ENCODE data around the gene CDH8.
"Not testable (repeated sequence)": the region's sequence is repeated elsewhere in the genome, so short reads cannot be mapped to it uniquely, and the experiment has no call there.

Gene CDH8

GRCh38 chr16:61791464-61791863 lies 244.8 kb downstream of the CDH8 start:
- Histone ChIP-seq H3K9ac (ENCODE audit: low read length) (no peak overlapping the region), H3K27ac (ENCODE audit: low read depth, low read length) (no peak overlapping the region), H3K27me3 (ENCODE audit: control insufficient read depth, insufficient read depth, low read length) (no peaks in the 10 kb centered on the region), H3K36me3 (ENCODE audit: control insufficient read depth, insufficient read depth, low read length) (no peaks in the 10 kb centered on the region), H3K4me3 (ENCODE audit: low read length) (no peak overlapping the region), H3K4me1 (ENCODE audit: control insufficient read depth, insufficient read depth, low read length) (no peaks in the 10 kb centered on the region)

DNA sequence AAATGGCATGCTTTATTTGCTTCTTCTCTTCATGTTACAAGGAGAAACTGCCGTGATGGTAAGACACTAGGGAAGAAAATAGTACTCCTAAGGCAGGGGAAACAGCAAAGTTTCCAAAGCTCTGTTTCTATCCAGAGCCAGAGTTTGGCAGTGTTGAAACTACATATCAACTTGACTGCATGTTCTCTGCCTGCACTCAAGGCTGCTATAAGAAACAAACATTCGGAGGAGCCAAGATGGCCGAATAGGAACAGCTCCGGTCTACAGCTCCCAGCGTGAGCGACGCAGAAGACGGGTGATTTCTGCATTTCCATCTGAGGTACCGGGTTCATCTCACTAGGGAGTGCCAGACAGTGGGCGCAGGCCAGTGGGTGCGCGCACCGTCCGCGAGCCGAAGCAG lies 254.4 kb downstream of the CDH8 start:
- H3K36me3 ChIP-seq (ENCODE audit: control insufficient read depth, insufficient read depth, low read length); H3K4me3 ChIP-seq (ENCODE audit: low read length); H3K9ac ChIP-seq (ENCODE audit: low read length); H3K4me1 ChIP-seq (ENCODE audit: control insufficient read depth, insufficient read depth, low read length); H3K27ac ChIP-seq (ENCODE audit: low read depth, low read length); H3K27me3 ChIP-seq (ENCODE audit: control insufficient read depth, insufficient read depth, low read length): not testable (repeated sequence)

GRCh38 chr16:61780161-61780560 lies 256.1 kb downstream of the CDH8 start:
- Histone ChIP-seq H3K27ac (ENCODE audit: low read depth, low read length) (no peak overlapping the region), H3K4me3 (ENCODE audit: low read length) (no peak overlapping the region), H3K9ac (ENCODE audit: low read length) (no peak overlapping the region), H3K27me3 (ENCODE audit: control insufficient read depth, insufficient read depth, low read length) (no peaks in the 10 kb centered on the region), H3K36me3 (ENCODE audit: control insufficient read depth, insufficient read depth, low read length) (no peaks in the 10 kb centered on the region), H3K4me1 (ENCODE audit: control insufficient read depth, insufficient read depth, low read length) (no peaks in the 10 kb centered on the region)

DNA sequence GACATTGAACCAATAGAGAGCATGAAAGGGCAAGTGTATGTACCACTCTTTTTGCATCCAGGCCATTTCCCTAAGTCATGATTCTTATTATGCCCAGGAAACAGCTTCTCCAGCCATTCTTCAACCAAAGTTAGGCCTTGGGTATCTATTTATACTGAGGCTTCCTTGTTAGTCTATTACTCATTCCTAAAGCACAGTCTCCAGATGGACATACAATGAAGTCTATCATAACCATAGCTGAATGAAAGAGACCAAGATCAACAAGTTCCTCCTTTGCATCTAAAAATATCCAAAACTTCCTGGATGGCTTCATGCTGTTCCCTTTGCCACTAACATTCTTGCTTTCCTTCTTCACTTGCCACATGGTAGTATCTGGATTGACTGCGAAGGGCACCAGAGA lies 265.9 kb downstream of the CDH8 start:
- Histone ChIP-seq H3K4me1 (ENCODE audit: control insufficient read depth, insufficient read depth, low read length) (no peaks in the 10 kb centered on the region), H3K4me3 (ENCODE audit: low read length) (no peak overlapping the region), H3K36me3 (ENCODE audit: control insufficient read depth, insufficient read depth, low read length) (no peaks in the 10 kb centered on the region), H3K27ac (ENCODE audit: low read depth, low read length) (no peak overlapping the region), H3K9ac (ENCODE audit: low read length) (no peak overlapping the region), H3K27me3 (ENCODE audit: control insufficient read depth, insufficient read depth, low read length) (no peaks in the 10 kb centered on the region)

- H3K27ac ChIP-seq (ENCODE audit: low read depth, low read length): no peak overlapping the region
- no peaks in the 10 kb centered on the region for H3K4me1 ChIP-seq (ENCODE audit: control insufficient read depth, insufficient read depth, low read length)
- no peak overlapping the region for H3K9ac ChIP-seq (ENCODE audit: low read length)
- no peaks in the 10 kb centered on the region for H3K36me3 ChIP-seq (ENCODE audit: control insufficient read depth, insufficient read depth, low read length)
- H3K27me3 ChIP-seq (ENCODE audit: control insufficient read depth, insufficient read depth, low read length): no peaks in the 10 kb centered on the region
- no peak overlapping the region for H3K4me3 ChIP-seq (ENCODE audit: low read length)
These were observed 272.2 kb downstream of the CDH8 start for GRCh38 chr16:61763991-61764390.

DNA sequence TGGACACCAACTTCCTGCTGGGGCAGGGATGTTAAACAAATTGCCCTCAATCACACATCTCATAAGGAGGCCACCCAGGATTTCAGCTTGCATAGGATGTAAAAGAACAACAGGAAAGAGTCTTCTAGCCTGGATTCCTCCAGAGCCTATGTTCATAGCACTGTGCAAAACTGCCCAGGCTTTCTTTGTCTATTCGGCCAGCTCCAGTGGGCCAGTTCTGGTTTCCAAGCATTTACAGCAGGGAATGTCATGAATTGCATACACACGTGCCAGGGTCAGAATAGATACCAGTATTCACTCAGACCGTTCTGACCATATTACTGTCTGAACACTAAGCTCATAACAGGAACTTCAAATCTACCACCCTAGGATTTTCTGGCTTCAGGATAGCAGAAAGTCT lies 273.2 kb downstream of the CDH8 start:
- Histone ChIP-seq H3K27me3 (ENCODE audit: control insufficient read depth, insufficient read depth, low read length) (no peaks in the 10 kb centered on the region), H3K9ac (ENCODE audit: low read length) (no peak overlapping the region), H3K36me3 (ENCODE audit: control insufficient read depth, insufficient read depth, low read length) (no peaks in the 10 kb centered on the region), H3K4me1 (ENCODE audit: control insufficient read depth, insufficient read depth, low read length) (no peaks in the 10 kb centered on the region), H3K27ac (ENCODE audit: low read depth, low read length) (no peak overlapping the region), H3K4me3 (ENCODE audit: low read length) (no peak overlapping the region)

DNA sequence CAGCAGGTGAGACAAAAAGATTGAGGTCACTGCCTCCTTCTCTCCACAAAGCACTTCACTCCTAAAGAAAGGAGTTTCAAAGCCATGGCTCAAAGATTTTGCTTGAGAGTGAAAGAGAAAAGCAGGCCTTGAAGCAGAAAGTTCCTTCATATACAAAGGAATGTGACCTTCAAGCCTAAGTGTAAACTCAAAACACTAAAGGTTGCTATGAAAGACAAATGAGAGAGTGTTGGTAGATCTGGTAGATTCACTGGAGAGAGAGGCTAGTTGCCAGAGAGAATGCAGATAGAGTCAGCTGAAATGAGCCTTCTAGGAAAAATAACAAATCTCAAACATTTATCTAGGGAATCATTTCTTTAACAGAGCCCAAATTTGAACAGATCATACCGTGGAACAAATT lies 305.2 kb downstream of the CDH8 start:
- Histone ChIP-seq H3K9ac (ENCODE audit: low read length) (no peak overlapping the region), H3K4me1 (ENCODE audit: control insufficient read depth, insufficient read depth, low read length) (no peaks in the 10 kb centered on the region), H3K4me3 (ENCODE audit: low read length) (no peak overlapping the region), H3K27me3 (ENCODE audit: control insufficient read depth, insufficient read depth, low read length) (no peaks in the 10 kb centered on the region), H3K36me3 (ENCODE audit: control insufficient read depth, insufficient read depth, low read length) (no peaks in the 10 kb centered on the region), H3K27ac (ENCODE audit: low read depth, low read length) (no peak overlapping the region)

- no peak overlapping the region for H3K4me3 ChIP-seq (ENCODE audit: low read length)
These were observed 309.5 kb downstream of the CDH8 start for GRCh38 chr16:61726701-61727100.

DNA sequence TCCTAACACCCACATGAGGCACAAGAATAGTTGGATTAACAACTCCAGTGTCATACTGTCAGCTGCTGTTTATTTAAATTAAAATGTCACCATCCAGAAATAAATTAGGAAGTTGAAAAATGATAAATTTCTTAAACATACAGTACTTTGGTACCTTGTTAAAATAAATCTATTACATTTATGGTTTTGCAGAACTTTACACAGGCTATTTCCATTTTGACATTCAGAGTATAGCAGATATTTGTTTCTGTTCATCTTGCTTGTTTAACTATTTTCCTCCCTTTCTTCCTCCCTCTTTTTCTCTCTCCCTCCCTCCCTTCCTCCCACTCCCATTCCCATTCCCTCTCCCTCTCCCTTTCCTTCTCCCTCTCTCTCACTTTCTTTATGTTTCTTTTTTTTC lies 310.1 kb downstream of the CDH8 start:
- Histone ChIP-seq H3K9ac (ENCODE audit: low read length) (no peak overlapping the region), H3K4me1 (ENCODE audit: control insufficient read depth, insufficient read depth, low read length) (no peaks in the 10 kb centered on the region), H3K36me3 (ENCODE audit: control insufficient read depth, insufficient read depth, low read length) (no peaks in the 10 kb centered on the region), H3K4me3 (ENCODE audit: low read length) (no peak overlapping the region), H3K27me3 (ENCODE audit: control insufficient read depth, insufficient read depth, low read length) (no peaks in the 10 kb centered on the region), H3K27ac (ENCODE audit: low read depth, low read length) (no peak overlapping the region)

More at GRCh38 chr16:61726701-61727100, 309.5 kb downstream of the CDH8 start:
- Histone ChIP-seq H3K27ac (ENCODE audit: low read depth, low read length) (no peak overlapping the region), H3K36me3 (ENCODE audit: control insufficient read depth, insufficient read depth, low read length) (no peaks in the 10 kb centered on the region), H3K4me1 (ENCODE audit: control insufficient read depth, insufficient read depth, low read length) (no peaks in the 10 kb centered on the region), H3K9ac (ENCODE audit: low read length) (no peak overlapping the region), H3K27me3 (ENCODE audit: control insufficient read depth, insufficient read depth, low read length) (no peaks in the 10 kb centered on the region)

GRCh38 chr16:61721544-61721943 lies 314.7 kb downstream of the CDH8 start:
- Histone ChIP-seq H3K36me3 (ENCODE audit: control insufficient read depth, insufficient read depth, low read length) (no peaks in the 10 kb centered on the region), H3K4me3 (ENCODE audit: low read length) (no peak overlapping the region), H3K4me1 (ENCODE audit: control insufficient read depth, insufficient read depth, low read length) (no peaks in the 10 kb centered on the region), H3K9ac (ENCODE audit: low read length) (no peak overlapping the region), H3K27ac (ENCODE audit: low read depth, low read length) (no peak overlapping the region), H3K27me3 (ENCODE audit: control insufficient read depth, insufficient read depth, low read length) (no peaks in the 10 kb centered on the region)

- H3K9ac ChIP-seq (ENCODE audit: low read length): no peak overlapping the region
- no peaks in the 10 kb centered on the region for H3K4me1 ChIP-seq (ENCODE audit: control insufficient read depth, insufficient read depth, low read length)
- no peaks in the 10 kb centered on the region for H3K27me3 ChIP-seq (ENCODE audit: control insufficient read depth, insufficient read depth, low read length)
- no peak overlapping the region for H3K27ac ChIP-seq (ENCODE audit: low read depth, low read length)
- H3K36me3 ChIP-seq (ENCODE audit: control insufficient read depth, insufficient read depth, low read length): no peaks in the 10 kb centered on the region
- H3K4me3 ChIP-seq (ENCODE audit: low read length): no peak overlapping the region
These were observed 320.8 kb downstream of the CDH8 start for GRCh38 chr16:61715393-61715792.

- H3K36me3 ChIP-seq (ENCODE audit: control insufficient read depth, insufficient read depth, low read length): no peaks in the 10 kb centered on the region
These were observed 322.5 kb downstream of the CDH8 start for GRCh38 chr16:61713787-61714186.

DNA sequence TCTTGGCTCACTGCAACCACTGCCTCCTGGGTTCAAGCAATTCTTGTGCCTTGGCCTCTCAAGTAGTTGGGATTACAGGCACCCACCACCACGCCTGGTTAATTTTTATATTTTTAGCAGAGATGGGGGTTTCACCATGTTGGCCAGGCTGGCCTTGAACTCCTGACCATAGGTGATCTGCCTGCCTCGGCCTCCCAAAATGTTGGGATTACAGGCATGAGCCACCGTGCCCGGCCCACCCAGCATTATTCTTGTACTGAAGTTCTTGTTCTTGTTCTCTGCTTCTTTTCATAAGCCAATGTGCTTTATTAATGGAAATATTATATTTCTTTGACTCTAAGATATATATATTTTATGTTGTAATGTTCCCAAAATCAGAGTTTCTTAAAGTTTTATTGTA lies 336.6 kb downstream of the CDH8 start:
- H3K4me3 ChIP-seq (ENCODE audit: low read length); H3K9ac ChIP-seq (ENCODE audit: low read length); H3K4me1 ChIP-seq (ENCODE audit: control insufficient read depth, insufficient read depth, low read length): not testable (repeated sequence)

More at GRCh38 chr16:61713787-61714186, 322.5 kb downstream of the CDH8 start:
- H3K9ac ChIP-seq (ENCODE audit: low read length): no peak overlapping the region
- no peak overlapping the region for H3K4me3 ChIP-seq (ENCODE audit: low read length)
- no peak overlapping the region for H3K27ac ChIP-seq (ENCODE audit: low read depth, low read length)
- no peaks in the 10 kb centered on the region for H3K27me3 ChIP-seq (ENCODE audit: control insufficient read depth, insufficient read depth, low read length)
- no peaks in the 10 kb centered on the region for H3K4me1 ChIP-seq (ENCODE audit: control insufficient read depth, insufficient read depth, low read length)

More for the DNA sequence above, 336.6 kb downstream of the CDH8 start:
- H3K36me3 ChIP-seq (ENCODE audit: control insufficient read depth, insufficient read depth, low read length); H3K27ac ChIP-seq (ENCODE audit: low read depth, low read length); H3K27me3 ChIP-seq (ENCODE audit: control insufficient read depth, insufficient read depth, low read length): not testable (repeated sequence)

All from rectal smooth muscle tissue (tissue), 1 donor.